Measurements from ENCODE around the gene PCDHA8. TPM values are rescaled to one million over a fixed set of nuclear protein-coding genes. Genes with fewer than 3 reads are reported as not detected.
"Not testable (repeated sequence)": the region's sequence is repeated elsewhere in the genome, so short reads cannot be mapped to it uniquely, and the experiment has no call there.

PCDHA8 gene
- total RNA-seq, 1 donor from 2014 or later: 0.97 TPM

GRCh38 chr5:140835622-140836510, 5.1 kb upstream of the PCDHA8 start:
- TF ChIP-seq CTCF (IDR thresholded peaks at IDR 0.05): no peak
- H3K9me3 Mint-ChIP-seq (ENCODE audit: low read depth): peaks cover 18% of the 10 kb centered on the region
- H3K4me1 Mint-ChIP-seq (ENCODE audit: low read depth): peaks cover 6% of the 10 kb centered on the region
- H3K36me3 Mint-ChIP-seq (ENCODE audit: low read depth): peaks cover 16% of the 10 kb centered on the region
- peak; percentile 92 for DNase-seq (ENCODE audit: low spot score)
- no peak overlapping the region for H3K4me3 Mint-ChIP-seq (ENCODE audit: unreplicated experiment)
- H3K27ac Mint-ChIP-seq (ENCODE audit: unreplicated experiment): no peak overlapping the region
- H3K27me3 Mint-ChIP-seq (ENCODE audit: low read depth): no peaks in the 10 kb centered on the region

GRCh38 chr5:140842798-140843733, 2.1 kb downstream of the PCDHA8 start:
- no peak for DNase-seq (ENCODE audit: low spot score)
- no peak overlapping the region for H3K27ac Mint-ChIP-seq (ENCODE audit: unreplicated experiment)
- H3K4me3 Mint-ChIP-seq (ENCODE audit: unreplicated experiment): no peak overlapping the region
- peaks cover 11% of the 10 kb centered on the region for H3K36me3 Mint-ChIP-seq (ENCODE audit: low read depth)
- no peaks in the 10 kb centered on the region for H3K27me3 Mint-ChIP-seq (ENCODE audit: low read depth)
- no peaks in the 10 kb centered on the region for H3K4me1 Mint-ChIP-seq (ENCODE audit: low read depth)
- TF ChIP-seq CTCF (IDR thresholded peaks at IDR 0.05): no peak
- peaks cover 17% of the 10 kb centered on the region for H3K9me3 Mint-ChIP-seq (ENCODE audit: low read depth)

- not testable (repeated sequence) for H3K36me3 Mint-ChIP-seq (ENCODE audit: low read depth); DNase-seq (ENCODE audit: low spot score); H3K27ac Mint-ChIP-seq (ENCODE audit: unreplicated experiment); H3K27me3 Mint-ChIP-seq (ENCODE audit: low read depth); H3K9me3 Mint-ChIP-seq (ENCODE audit: low read depth); H3K4me1 Mint-ChIP-seq (ENCODE audit: low read depth)
- H3K4me3 Mint-ChIP-seq (ENCODE audit: unreplicated experiment): peak within 1 kb of the TSS; percentile 52
Measured at GRCh38 chr5:140848139-140849102, 7.4 kb downstream of the PCDHA8 start, which contains the start of gene PCDHA9. PCDHA9 (plus strand) TSS chr5:140848382; CDS start chr5:140848496, 114 bp downstream.

GRCh38 chr5:140849831-140850634, 9.0 kb downstream of the PCDHA8 start:
- H3K4me3 Mint-ChIP-seq (ENCODE audit: unreplicated experiment); H3K4me1 Mint-ChIP-seq (ENCODE audit: low read depth); H3K9me3 Mint-ChIP-seq (ENCODE audit: low read depth); H3K27ac Mint-ChIP-seq (ENCODE audit: unreplicated experiment); H3K36me3 Mint-ChIP-seq (ENCODE audit: low read depth); H3K27me3 Mint-ChIP-seq (ENCODE audit: low read depth); DNase-seq (ENCODE audit: low spot score): not testable (repeated sequence)

GRCh38 chr5:140855772-140856674, 15.0 kb downstream of the PCDHA8 start, which contains the start of gene PCDHA10:
PCDHA10 (plus strand) TSS chr5:140855897; CDS start chr5:140856049, 152 bp downstream.
- no peaks in the 10 kb centered on the region for H3K27me3 Mint-ChIP-seq (ENCODE audit: low read depth)
- peak within 1 kb of the TSS; percentile 92 for H3K27ac Mint-ChIP-seq (ENCODE audit: unreplicated experiment)
- peaks cover 8% of the 10 kb centered on the region for H3K9me3 Mint-ChIP-seq (ENCODE audit: low read depth)
- peak; percentile 75 for TF ChIP-seq CTCF (IDR thresholded peaks at IDR 0.05)
- H3K4me1 Mint-ChIP-seq (ENCODE audit: low read depth): peaks cover 8% of the 10 kb centered on the region
- peaks cover 18% of the 10 kb centered on the region for H3K36me3 Mint-ChIP-seq (ENCODE audit: low read depth)
- DNase-seq (ENCODE audit: low spot score): no peak
- H3K4me3 Mint-ChIP-seq (ENCODE audit: unreplicated experiment): peak within 1 kb of the TSS; percentile 73
